GM19025 (cell line): ENCODE measurements around the gene PCNX2.
"Not testable (repeated sequence)": the region's sequence is repeated elsewhere in the genome, so short reads cannot be mapped to it uniquely, and the experiment has no call there.

ENCODE experiments used
- ATAC-seq: cut with Tn5 transposase; IDR thresholded peaks from one replicate; pipeline ENCODE4 v1.9.1; 2021; ENCODE audit warnings: mild to moderate bottlenecking, low read depth, moderate library complexity; ENCODE audit not compliant: unreplicated experiment

The PCNX2 gene

GRCh38 chr1:233111731-233112130 lies 183.8 kb downstream of the PCNX2 start:
- ATAC-seq = no peak

GRCh38 chr1:233109096-233109495 lies 186.4 kb downstream of the PCNX2 start:
- ATAC-seq = no peak

- ATAC-seq = not testable (repeated sequence)
Observed at GRCh38 chr1:233107716-233108130, 187.8 kb downstream of the PCNX2 start.

- no peak for ATAC-seq
Observed at GRCh38 chr1:233107130-233107660, 188.3 kb downstream of the PCNX2 start.

GRCh38 chr1:233105225-233105624 lies 190.3 kb downstream of the PCNX2 start:
- ATAC-seq = no peak

- ATAC-seq = no peak
Observed at GRCh38 chr1:233102341-233102740, 193.2 kb downstream of the PCNX2 start.

- no peak for ATAC-seq
Observed at GRCh38 chr1:233097959-233098580, 197.5 kb downstream of the PCNX2 start.

- no peak for ATAC-seq
Observed at GRCh38 chr1:233097546-233097945, 198.0 kb downstream of the PCNX2 start.

GRCh38 chr1:233094691-233095090 lies 200.8 kb downstream of the PCNX2 start:
- ATAC-seq = no peak

GRCh38 chr1:233094269-233094668 lies 201.3 kb downstream of the PCNX2 start:
- no peak for ATAC-seq

GRCh38 chr1:233090746-233091494 lies 204.6 kb downstream of the PCNX2 start:
- no peak for ATAC-seq

- ATAC-seq = no peak
Observed at GRCh38 chr1:233089251-233089650, 206.3 kb downstream of the PCNX2 start.

GRCh38 chr1:233088613-233089012 lies 206.9 kb downstream of the PCNX2 start:
- ATAC-seq = no peak

- no peak for ATAC-seq
Observed at GRCh38 chr1:233086961-233087881, 208.3 kb downstream of the PCNX2 start.

GRCh38 chr1:233085566-233085965 lies 210.0 kb downstream of the PCNX2 start:
- ATAC-seq = no peak

GRCh38 chr1:233082778-233083550 lies 212.6 kb downstream of the PCNX2 start:
- ATAC-seq = no peak

- no peak for ATAC-seq
Observed at GRCh38 chr1:233081735-233082134, 213.8 kb downstream of the PCNX2 start.

GRCh38 chr1:233080827-233081226 lies 214.7 kb downstream of the PCNX2 start:
- ATAC-seq = not testable (repeated sequence)

GRCh38 chr1:233080286-233080685 lies 215.2 kb downstream of the PCNX2 start:
- ATAC-seq = no peak

GRCh38 chr1:233079574-233079973 lies 216.0 kb downstream of the PCNX2 start:
- no peak for ATAC-seq
